HG03457 (cell line): ENCODE data around the gene PIGQ.
"Not testable (repeated sequence)": the region's sequence is repeated elsewhere in the genome, so short reads cannot be mapped to it uniquely, and the experiment has no call there.

Source experiments
- ATAC-seq: cut with Tn5 transposase; IDR thresholded peaks from one replicate; pipeline ENCODE4 v1.9.1; 2021; ENCODE audit warnings: moderate number of reproducible peaks; ENCODE audit not compliant: unreplicated experiment

PIGQ gene

GRCh38 chr16:583815-584591 lies 14.2 kb downstream of the PIGQ start:
- no peak for ATAC-seq

DNA sequence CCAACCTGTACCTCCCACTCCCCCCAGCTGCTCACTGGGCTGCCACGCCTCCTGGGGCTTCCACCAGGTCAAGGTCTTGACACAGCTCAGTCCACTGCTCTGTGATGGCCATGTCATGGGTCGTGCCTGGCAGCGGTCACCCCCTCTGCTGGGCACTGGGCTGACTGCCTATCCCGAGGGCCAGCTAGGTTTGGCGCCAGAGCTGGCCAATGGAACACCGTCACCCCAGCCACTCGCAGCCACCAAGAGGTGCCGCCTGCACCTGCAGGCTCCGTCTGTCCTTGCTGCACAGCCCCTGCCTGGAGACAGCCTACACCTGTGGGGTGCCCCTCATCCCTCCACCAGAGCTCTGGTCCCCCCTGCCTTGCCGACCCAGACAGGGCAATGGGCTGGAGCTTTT lies 15.6 kb downstream of the PIGQ start:
- no peak for ATAC-seq

GRCh38 chr16:586047-586644 lies 16.4 kb downstream of the PIGQ start:
- ATAC-seq, result no peak

DNA sequence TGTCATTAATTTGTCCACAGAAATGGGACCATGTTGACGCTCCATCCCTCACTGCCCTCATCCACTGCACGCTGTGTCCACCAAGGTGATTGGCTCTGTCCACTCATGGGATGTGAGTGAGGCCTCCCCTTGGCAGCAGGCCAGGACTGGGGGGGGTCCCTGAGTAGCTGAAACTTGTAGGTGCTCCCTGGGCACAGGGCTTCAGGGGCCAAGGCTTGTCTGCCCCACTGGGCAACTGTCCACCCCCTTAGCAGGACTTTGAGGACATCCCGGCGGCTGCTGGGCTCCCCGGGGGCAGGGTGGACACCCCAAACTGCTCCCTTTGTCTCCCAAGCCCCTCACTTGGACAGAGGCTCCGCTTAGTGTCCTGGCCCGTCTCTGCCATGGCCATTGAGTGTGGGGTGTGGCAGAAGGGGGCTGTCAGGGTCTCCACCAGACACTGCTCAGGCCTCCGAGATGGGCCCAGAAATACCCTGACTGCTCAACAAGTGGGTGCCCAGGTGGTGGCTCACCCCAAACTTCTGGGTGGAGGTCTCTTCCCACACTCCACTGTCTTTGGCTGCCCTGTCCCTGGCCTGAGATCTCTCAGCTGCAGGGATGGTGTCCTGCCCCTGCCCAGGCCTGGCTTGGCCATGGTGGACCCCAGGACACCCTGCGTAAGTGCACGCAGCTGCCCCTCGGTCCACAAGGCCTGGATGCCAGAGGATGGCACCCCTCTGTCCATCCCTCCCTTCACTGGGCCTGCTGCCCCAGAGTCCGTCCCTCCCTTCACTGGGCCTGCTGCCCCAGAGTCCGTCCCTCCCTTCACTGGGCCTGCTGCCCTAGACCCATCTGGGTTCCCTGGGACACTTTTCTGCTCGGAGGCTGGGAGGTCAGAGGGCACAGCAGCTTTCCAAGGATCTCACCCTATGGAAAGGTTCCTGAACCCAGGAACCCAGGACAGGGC lies 17.1 kb downstream of the PIGQ start:
- ATAC-seq, result no peak

GRCh38 chr16:588639-588888 lies 18.8 kb downstream of the PIGQ start:
- no peak for ATAC-seq

- peak; percentile 52 for ATAC-seq
These were observed 19.3 kb downstream of the PIGQ start for GRCh38 chr16:588889-589657.

DNA sequence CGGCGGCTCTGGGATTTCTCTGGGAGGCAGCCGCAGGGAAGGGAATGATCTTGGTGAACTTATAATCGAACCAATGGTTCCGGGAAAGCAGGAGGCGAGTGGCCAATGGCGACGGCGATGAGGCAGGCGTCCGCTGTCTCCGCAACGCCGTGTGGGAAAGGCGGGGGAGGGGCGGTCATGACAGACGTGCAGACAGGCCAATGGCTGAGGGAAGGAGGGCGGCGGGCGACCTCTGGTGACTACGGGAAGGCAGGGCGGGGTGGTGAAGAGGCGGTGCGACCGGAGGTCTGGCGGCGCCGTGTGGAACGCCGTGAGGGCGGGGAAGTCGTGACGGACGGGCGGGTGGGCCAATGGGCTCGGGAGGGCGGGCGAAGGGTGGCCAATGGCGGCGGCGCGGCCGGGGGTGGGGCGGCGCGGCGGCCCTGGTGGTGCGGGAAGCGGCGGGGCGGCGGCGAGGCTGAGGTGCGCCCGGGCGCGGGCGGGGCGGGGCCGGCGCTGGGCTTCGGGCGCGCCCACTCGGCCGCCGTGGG lies 20.0 kb downstream of the PIGQ start, which contains the start of gene RAB40C:
RAB40C (plus strand) TSS at position 409 of the 530 bp plus-strand sequence. CDS start 226 bp downstream, outside the sequence.
- peak; percentile 56 for ATAC-seq

DNA sequence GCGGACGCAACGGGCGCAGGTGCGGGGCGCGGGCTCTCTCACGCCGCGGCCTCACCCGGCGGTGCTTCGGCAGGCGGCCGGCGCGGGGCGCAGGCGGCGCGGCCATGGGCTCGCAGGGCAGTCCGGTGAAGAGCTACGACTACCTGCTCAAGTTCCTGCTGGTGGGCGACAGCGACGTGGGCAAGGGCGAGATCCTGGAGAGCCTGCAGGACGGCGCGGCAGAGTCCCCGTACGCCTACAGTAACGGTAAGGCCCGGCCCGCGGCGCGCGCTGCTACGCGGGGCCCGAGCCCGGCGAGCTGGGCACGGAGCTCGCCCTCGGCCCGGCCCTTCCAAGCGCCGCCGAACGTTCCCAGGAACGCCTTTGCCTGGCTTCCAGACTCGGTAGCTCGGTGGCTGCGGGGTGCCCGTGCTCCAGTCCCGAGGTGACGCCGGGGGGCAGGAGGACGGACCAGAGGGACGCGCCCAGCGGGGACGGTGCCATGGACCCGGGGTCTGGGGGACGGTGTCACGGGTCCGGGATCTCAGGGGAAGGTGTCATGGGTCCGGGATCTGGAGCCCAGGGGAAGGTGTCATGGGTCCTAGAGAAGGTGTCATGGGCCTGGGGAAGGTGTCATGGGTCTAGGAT lies 20.5 kb downstream of the PIGQ start:
- no peak for ATAC-seq

DNA sequence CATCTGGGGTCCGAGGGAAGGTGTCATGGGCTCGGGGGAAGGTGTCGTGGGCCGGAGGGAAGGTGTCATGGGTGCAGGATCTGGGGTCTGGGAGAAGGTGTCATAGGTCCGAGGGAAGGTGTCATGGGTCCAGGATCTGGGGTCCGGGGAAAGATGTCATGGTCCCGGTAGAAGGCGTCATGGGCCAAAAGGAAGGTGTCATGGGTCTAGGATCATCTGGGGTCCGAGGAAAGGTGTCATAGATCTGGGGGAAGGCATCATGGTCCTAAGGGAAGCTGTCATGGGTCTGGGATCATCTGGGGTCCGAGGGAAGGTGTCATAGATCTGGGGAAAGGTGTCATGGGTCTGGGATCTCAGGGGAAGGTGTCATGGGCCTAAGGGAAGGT lies 21.0 kb downstream of the PIGQ start:
- ATAC-seq, result no peak

DNA sequence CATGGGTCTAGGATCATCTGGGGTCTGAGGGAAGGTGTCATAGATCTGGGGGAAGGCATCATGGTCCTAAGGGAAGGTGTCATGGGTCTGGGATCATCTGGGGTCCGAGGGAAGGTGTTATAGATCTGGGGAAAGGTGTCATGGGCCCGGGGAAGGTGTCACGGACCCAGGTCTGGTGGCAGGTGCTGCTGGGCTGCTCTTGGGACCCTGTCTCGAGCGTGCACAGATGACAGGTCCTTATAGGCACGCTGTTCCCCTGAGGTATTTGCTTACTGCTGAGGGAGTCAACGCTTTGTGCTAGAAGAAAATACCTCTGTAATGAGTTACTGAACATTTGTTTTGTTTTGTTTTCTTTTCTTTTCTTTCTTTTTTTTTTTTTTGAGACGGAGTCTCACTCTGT lies 21.5 kb downstream of the PIGQ start:
- ATAC-seq, result no peak

- no peak for ATAC-seq
These were observed 22.2 kb downstream of the PIGQ start for GRCh38 chr16:591892-592517.

- no peak for ATAC-seq
These were observed 22.9 kb downstream of the PIGQ start for GRCh38 chr16:592518-593306.

DNA sequence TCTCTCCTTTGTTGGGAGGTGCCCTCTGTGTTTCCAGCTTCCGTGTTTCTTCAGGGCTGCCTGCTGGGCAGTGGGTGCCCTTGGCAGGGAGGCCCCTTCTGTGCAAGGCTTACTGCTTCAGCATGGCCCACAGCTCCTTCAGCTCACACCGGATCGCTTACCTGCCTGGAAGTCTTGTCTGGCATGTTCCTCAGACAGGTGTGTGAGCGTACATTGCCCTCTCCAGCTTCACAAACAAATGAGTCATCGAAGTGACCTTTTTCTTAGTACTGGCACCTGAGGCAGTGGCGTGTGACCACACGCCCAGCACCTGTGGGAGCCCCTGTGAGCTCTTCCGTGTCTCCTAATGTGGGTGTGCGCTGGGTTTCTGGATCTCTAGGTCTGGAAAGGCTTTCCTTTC lies 23.6 kb downstream of the PIGQ start:
- no peak for ATAC-seq

DNA sequence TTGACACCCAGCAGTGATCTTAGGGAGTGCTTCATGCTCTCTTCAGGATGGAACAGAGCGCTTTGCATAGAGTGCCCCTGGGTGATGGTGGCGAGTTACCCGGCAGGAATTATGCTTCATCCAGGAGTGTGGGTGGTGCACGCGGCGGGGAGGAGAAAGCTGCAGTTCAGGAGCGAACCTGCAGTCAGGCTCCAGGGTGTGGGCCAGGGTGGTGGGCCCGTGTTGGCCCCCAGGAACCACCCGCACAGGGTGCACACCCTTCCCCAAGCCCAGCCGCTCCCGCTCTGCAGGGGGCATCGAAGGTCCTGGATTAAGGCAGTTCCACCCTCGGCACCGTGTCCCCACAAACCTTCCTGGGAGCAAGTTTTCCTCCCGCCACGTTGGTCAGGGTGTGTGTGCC lies 24.0 kb downstream of the PIGQ start:
- no peak for ATAC-seq

DNA sequence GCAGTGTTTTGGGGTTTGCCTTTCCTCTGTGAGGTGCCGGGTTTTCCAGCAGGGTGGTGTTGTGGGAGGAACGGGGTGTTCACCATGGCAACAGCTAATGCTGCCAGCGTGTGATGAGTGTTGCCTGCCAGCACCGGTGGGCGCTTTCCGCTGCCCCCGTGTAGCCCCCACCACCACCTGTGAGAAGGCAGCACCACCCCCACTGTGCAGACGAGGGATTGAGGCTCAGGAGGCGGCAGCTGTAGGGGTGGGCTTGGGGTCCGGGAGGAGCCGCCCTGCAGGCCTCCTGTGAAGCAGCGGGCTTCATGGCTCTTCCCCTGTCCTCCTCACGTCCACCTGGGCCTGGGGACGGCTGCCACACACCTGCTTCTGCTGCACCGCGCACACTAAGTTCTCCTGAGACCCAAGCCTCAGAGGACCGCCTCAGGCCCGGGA lies 25.3 kb downstream of the PIGQ start:
- ATAC-seq, result no peak

GRCh38 chr16:595942-596735 lies 26.4 kb downstream of the PIGQ start:
- ATAC-seq, result no peak

- no peak for ATAC-seq
These were observed 26.9 kb downstream of the PIGQ start for GRCh38 chr16:596736-597060.

GRCh38 chr16:597655-598054 lies 27.9 kb downstream of the PIGQ start:
- not testable (repeated sequence) for ATAC-seq
